Keratinocyte (primary cell): ENCODE results near the gene CAMKMT.

Source experiments
- CTCF ChIP-seq, 3 experiments: IDR thresholded peaks in 1 of 3; conservative IDR thresholded peaks in 1 of 3; optimal IDR thresholded peaks in 1 of 3; 2 replicates in 2 of 3; 3 replicates in 1 of 3; pipeline versions ENCODE3 to v1.5.1; 2011; ENCODE audit warnings: low read length in 3 of 3, mild to moderate bottlenecking in 3 of 3, moderate library complexity in 2 of 3, control low read depth in 1 of 3, inconsistent platforms in 1 of 3; ENCODE audit not compliant: insufficient read depth in 2 of 3; ENCODE audit errors: extremely low read depth in 1 of 3
- EZH2 ChIP-seq: IDR thresholded peaks from one replicate; pipeline ENCODE4 v1.6.1; 2012; ENCODE audit warnings: inconsistent platforms, mild to moderate bottlenecking, low read length, moderate library complexity

- TF ChIP-seq CTCF (optimal IDR thresholded peaks at IDR 0.05 in 1 of 3, IDR thresholded peaks at IDR 0.05 in 1 of 3, conservative IDR thresholded peaks at IDR 0.05 in 1 of 3; ENCODE audit: extremely low read depth in 1 of 3, insufficient read depth in 2 of 3, low read length in 3 of 3), result no peak
- TF ChIP-seq EZH2, result no peak
These were observed 133.8 kb downstream of the CAMKMT start for GRCh38 chr2:44495544-44495943.
